ENCODE results near the gene MYNN. TPM values are rescaled to one million over a fixed set of nuclear protein-coding genes. Genes with fewer than 3 reads are reported as not detected.

Gene MYNN
- total and polyA plus RNA-seq, 4 donors: 4.2 to 11.6 (median 9.1) TPM

DNA sequence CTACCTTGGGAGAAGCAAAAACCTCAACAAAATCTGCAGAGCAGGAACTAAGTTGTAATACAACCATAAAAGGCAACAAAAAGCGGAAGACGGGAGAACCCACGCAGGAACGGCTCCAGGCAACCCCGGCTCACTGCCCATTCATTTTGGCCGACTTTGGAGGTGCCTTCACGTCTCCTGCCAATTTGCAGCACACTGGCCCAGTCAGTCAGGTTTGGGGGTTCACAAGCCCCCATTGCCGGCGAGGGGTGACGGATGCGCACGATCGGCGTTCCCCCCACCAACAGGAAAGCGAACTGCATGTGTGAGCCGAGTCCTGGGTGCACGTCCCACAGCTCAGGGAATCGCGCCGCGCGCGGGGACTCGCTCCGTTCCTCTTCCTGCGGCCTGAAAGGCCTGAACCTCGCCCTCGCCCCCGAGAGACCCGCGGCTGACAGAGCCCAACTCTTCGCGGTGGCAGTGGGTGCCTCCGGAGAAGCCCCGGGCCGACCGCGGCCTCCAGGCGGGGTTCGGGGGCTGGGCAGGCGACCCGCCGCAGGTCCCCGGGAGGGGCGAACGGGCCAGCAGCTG is 8.8 kb upstream of the MYNN start:
- H3K27ac ChIP-seq (ENCODE audit: low read depth in 1 of 2, low read length in 2 of 2): peak overlapping the region; percentile 88 to 93
- WGBS: under 1% methylated on average over 46 of the region's 46 CpGs

DNA sequence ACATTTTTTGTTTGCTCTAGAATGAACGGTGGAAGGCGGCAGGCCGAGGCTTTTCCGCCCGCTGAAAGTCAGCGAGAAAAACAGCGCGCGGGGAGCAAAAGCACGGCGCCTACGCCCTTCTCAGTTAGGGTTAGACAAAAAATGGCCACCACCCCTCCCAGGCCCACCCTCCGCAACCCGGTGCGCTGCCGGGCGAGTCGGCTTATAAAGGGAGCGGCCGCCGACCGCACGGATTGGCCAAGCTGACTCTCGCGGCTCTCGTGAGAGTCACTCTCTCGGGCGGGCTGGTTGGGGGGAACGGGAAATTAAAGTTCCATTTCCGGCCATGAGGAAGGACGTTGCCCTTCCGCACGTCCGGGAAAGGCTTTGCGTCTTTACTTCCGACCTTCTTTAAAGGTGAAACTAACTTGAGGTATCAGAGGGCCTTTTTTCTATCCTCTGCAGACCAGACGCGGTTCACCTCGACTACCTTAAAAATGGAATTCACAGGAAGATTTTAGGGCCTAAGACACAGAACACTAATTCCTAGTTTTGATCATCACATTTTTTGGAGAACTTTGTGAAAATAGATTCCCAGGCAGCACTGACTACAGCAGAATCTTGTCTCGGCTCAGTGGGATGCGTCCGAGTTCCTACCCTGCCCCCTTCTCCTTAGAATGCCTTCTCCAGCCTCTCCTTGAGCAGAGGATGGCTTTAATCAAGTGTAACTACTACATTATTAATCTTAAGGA is 8.1 kb upstream of the MYNN start, which contains the start of gene TERC:
TSS of gene TERC (minus strand) at position 179 of the 731 bp plus-strand sequence.
- peaks cover 0 to 1% (median 0%) of the 10 kb centered on the region in 4 donors for H3K36me3 ChIP-seq (ENCODE audit: control insufficient read depth in 4 of 4, insufficient read depth in 3 of 4, low read depth in 1 of 4, low read length in 3 of 4)
- WGBS: 7% methylated on average over 42 of the region's 42 CpGs
- H3K27me3 ChIP-seq (ENCODE audit: control insufficient read depth in 4 of 4, insufficient read depth in 4 of 4, low read length in 3 of 4): no peaks in the 10 kb centered on the region

More for the DNA sequence above, 8.8 kb upstream of the MYNN start:
- Histone ChIP-seq H3K9me3 (ENCODE audit: control insufficient read depth in 4 of 4, low read length in 3 of 4) (no peaks in the 10 kb centered on the region), H3K36me3 (ENCODE audit: control insufficient read depth in 4 of 4, insufficient read depth in 3 of 4, low read depth in 1 of 4, low read length in 3 of 4) (no peaks in the 10 kb centered on the region), H3K4me1 (ENCODE audit: control insufficient read depth in 4 of 4, insufficient read depth in 4 of 4, low read length in 3 of 4) (peaks cover 0 to 7% (median under 1%) of the 10 kb centered on the region in 4 donors), H3K4me3 (ENCODE audit: low read depth in 1 of 3, low read length in 3 of 3) (peak overlapping the region; percentile 74 to 92 (median 78)), H3K27me3 (ENCODE audit: control insufficient read depth in 4 of 4, insufficient read depth in 4 of 4, low read length in 3 of 4) (no peaks in the 10 kb centered on the region), H3K9ac (ENCODE audit: low read depth in 1 of 2, low read length in 2 of 2) (peak overlapping the region; percentile 49 to 92)
- no peak for TF ChIP-seq SP1 (IDR thresholded peaks at IDR 0.05)
- TF ChIP-seq RXRA (IDR thresholded peaks at IDR 0.05): no peak
- TF ChIP-seq JUND (IDR thresholded peaks at IDR 0.05): no peak
- TF ChIP-seq, protein P1, sequence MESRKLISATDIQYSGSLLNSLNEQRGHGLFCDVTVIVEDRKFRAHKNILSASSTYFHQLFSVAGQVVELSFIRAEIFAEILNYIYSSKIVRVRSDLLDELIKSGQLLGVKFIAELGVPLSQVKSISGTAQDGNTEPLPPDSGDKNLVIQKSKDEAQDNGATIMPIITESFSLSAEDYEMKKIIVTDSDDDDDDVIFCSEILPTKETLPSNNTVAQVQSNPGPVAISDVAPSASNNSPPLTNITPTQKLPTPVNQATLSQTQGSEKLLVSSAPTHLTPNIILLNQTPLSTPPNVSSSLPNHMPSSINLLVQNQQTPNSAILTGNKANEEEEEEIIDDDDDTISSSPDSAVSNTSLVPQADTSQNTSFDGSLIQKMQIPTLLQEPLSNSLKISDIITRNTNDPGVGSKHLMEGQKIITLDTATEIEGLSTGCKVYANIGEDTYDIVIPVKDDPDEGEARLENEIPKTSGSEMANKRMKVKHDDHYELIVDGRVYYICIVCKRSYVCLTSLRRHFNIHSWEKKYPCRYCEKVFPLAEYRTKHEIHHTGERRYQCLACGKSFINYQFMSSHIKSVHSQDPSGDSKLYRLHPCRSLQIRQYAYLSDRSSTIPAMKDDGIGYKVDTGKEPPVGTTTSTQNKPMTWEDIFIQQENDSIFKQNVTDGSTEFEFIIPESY (IDR thresholded peaks at IDR 0.05): no peak
- DNase-seq (ENCODE audit: low spot score): peak; percentile 72

More for the DNA sequence above, 8.1 kb upstream of the MYNN start, which contains the start of gene TERC:
- Histone ChIP-seq H3K4me3 (ENCODE audit: low read depth in 1 of 3, low read length in 3 of 3) (peak within 1 kb of the TSS; percentile 74 to 92 (median 78)), H3K9me3 (ENCODE audit: control insufficient read depth in 4 of 4, low read length in 3 of 4) (no peaks in the 10 kb centered on the region), H3K27ac (ENCODE audit: low read depth in 1 of 2, low read length in 2 of 2) (peak within 1 kb of the TSS; percentile 88 to 93), H3K9ac (ENCODE audit: low read depth in 1 of 2, low read length in 2 of 2) (peak within 1 kb of the TSS; percentile 49 to 92), H3K4me1 (ENCODE audit: control insufficient read depth in 4 of 4, insufficient read depth in 4 of 4, low read length in 3 of 4) (peaks cover 0 to 7% (median 3%) of the 10 kb centered on the region in 4 donors)
- peak; percentile 91 for DNase-seq (ENCODE audit: low spot score)
- TF ChIP-seq, protein P1 (IDR thresholded peaks at IDR 0.05): peak; percentile 99
- TF ChIP-seq TAF1 (conservative IDR thresholded peaks at IDR 0.05): peak; percentile 88
- no peak for TF ChIP-seq FOXA2 (IDR thresholded peaks at IDR 0.05)
- TF ChIP-seq NR2F2 (IDR thresholded peaks at IDR 0.05): peak; percentile 74
- TF ChIP-seq, protein P2, sequence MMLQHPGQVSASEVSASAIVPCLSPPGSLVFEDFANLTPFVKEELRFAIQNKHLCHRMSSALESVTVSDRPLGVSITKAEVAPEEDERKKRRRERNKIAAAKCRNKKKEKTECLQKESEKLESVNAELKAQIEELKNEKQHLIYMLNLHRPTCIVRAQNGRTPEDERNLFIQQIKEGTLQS (IDR thresholded peaks at IDR 0.05): no peak
- TF ChIP-seq, protein P3, sequence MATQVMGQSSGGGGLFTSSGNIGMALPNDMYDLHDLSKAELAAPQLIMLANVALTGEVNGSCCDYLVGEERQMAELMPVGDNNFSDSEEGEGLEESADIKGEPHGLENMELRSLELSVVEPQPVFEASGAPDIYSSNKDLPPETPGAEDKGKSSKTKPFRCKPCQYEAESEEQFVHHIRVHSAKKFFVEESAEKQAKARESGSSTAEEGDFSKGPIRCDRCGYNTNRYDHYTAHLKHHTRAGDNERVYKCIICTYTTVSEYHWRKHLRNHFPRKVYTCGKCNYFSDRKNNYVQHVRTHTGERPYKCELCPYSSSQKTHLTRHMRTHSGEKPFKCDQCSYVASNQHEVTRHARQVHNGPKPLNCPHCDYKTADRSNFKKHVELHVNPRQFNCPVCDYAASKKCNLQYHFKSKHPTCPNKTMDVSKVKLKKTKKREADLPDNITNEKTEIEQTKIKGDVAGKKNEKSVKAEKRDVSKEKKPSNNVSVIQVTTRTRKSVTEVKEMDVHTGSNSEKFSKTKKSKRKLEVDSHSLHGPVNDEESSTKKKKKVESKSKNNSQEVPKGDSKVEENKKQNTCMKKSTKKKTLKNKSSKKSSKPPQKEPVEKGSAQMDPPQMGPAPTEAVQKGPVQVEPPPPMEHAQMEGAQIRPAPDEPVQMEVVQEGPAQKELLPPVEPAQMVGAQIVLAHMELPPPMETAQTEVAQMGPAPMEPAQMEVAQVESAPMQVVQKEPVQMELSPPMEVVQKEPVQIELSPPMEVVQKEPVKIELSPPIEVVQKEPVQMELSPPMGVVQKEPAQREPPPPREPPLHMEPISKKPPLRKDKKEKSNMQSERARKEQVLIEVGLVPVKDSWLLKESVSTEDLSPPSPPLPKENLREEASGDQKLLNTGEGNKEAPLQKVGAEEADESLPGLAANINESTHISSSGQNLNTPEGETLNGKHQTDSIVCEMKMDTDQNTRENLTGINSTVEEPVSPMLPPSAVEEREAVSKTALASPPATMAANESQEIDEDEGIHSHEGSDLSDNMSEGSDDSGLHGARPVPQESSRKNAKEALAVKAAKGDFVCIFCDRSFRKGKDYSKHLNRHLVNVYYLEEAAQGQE (IDR thresholded peaks at IDR 0.05): peak; percentile 65
- peak; percentile 65 to 75 for TF ChIP-seq RXRA (IDR thresholded peaks at IDR 0.05)
- peak; percentile 76 to 92 for TF ChIP-seq GABPA (IDR thresholded peaks at IDR 0.05 in 1 of 2, conservative IDR thresholded peaks at IDR 0.05 in 1 of 2)
- peak; percentile 94 to 97 for TF ChIP-seq EGR1 (IDR thresholded peaks at IDR 0.05; ENCODE audit: low read depth in 2 of 2)
- TF ChIP-seq JUND (IDR thresholded peaks at IDR 0.05): peak; percentile 12 to 64
- no peak for TF ChIP-seq FOXA1 (IDR thresholded peaks at IDR 0.05)
- no peak for TF ChIP-seq RAD21 (IDR thresholded peaks at IDR 0.05)
- TF ChIP-seq HNF4A (conservative IDR thresholded peaks at IDR 0.05): peak; percentile 24 to 52
- no peak for TF ChIP-seq HNF4G (IDR thresholded peaks at IDR 0.05)
- TF ChIP-seq, protein P4, sequence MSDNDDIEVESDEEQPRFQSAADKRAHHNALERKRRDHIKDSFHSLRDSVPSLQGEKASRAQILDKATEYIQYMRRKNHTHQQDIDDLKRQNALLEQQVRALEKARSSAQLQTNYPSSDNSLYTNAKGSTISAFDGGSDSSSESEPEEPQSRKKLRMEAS (IDR thresholded peaks at IDR 0.05): peak; percentile 99
- TF ChIP-seq YY1 (IDR thresholded peaks at IDR 0.05): peak; percentile 95
- TF ChIP-seq, protein P5, sequence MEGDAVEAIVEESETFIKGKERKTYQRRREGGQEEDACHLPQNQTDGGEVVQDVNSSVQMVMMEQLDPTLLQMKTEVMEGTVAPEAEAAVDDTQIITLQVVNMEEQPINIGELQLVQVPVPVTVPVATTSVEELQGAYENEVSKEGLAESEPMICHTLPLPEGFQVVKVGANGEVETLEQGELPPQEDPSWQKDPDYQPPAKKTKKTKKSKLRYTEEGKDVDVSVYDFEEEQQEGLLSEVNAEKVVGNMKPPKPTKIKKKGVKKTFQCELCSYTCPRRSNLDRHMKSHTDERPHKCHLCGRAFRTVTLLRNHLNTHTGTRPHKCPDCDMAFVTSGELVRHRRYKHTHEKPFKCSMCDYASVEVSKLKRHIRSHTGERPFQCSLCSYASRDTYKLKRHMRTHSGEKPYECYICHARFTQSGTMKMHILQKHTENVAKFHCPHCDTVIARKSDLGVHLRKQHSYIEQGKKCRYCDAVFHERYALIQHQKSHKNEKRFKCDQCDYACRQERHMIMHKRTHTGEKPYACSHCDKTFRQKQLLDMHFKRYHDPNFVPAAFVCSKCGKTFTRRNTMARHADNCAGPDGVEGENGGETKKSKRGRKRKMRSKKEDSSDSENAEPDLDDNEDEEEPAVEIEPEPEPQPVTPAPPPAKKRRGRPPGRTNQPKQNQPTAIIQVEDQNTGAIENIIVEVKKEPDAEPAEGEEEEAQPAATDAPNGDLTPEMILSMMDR (IDR thresholded peaks at IDR 0.05; ENCODE audit: low read depth, low read length, missing input control): no peak
- TF ChIP-seq SP1 (IDR thresholded peaks at IDR 0.05): peak; percentile 79

Measured in liver (tissue), 9 donors.